ENCODE data around the gene BRINP1. TPM values are rescaled to one million over a fixed set of nuclear protein-coding genes. Genes with fewer than 3 reads are reported as not detected.

BRINP1 gene
- total RNA-seq, 5 donors from 2014 or later (not counting 1 experiment from before 2014, with no cell fraction given): not detected

- Mint-ChIP-seq H3K9me3 (peaks cover 0 to 11% (median 0%) of the 10 kb centered on the region in 3 donors), H3K36me3 (no peaks in the 10 kb centered on the region), H3K4me1 (no peaks in the 10 kb centered on the region), H3K27ac (no peak overlapping the region), H3K27me3 (no peaks in the 10 kb centered on the region), H3K4me3 (no peak overlapping the region)
- H3K27ac ChIP-seq (ENCODE audit: low read length): no peak overlapping the region
- no peak overlapping the region for H3K4me3 ChIP-seq (ENCODE audit: control insufficient read depth in 1 of 2, extremely low read depth in 1 of 2, low read length in 1 of 2)
- CTCF ChIA-PET: no interaction called here
- WGBS (ENCODE audit: insufficient coverage): no CpG with 5 or more reads among the region's 2 CpGs
- no peaks in the 10 kb centered on the region for H3K4me1 ChIP-seq (ENCODE audit: control insufficient read depth in 1 of 2, extremely low read depth in 1 of 2, insufficient read depth in 2 of 2, low read length in 2 of 2)
- H3K27me3 ChIP-seq (replicated peaks in 1 of 2; ENCODE audit: control insufficient read depth in 2 of 2, extremely low read depth in 1 of 2, insufficient read depth in 2 of 2, low read length in 1 of 2): no peaks in the 10 kb centered on the region
- POLR2A ChIA-PET: no interaction called here
- no peaks in the 10 kb centered on the region for H3K9me3 ChIP-seq
- no peaks in the 10 kb centered on the region for H3K36me3 ChIP-seq (ENCODE audit: control insufficient read depth in 2 of 2, extremely low read depth in 1 of 2, insufficient read depth in 1 of 2, low read length in 1 of 2)
- no peak for ATAC-seq (replicated peaks in 1 of 4)
- no peak for DNase-seq
Observed at GRCh38 chr9:119159386-119159785, 209.8 kb downstream of the BRINP1 start.

- Mint-ChIP-seq H3K27me3 (no peaks in the 10 kb centered on the region), H3K4me3 (no peak overlapping the region), H3K4me1 (no peaks in the 10 kb centered on the region), H3K36me3 (no peaks in the 10 kb centered on the region), H3K9me3 (peaks cover 0 to 14% (median 0%) of the 10 kb centered on the region in 3 donors), H3K27ac (no peak overlapping the region)
- 48% methylated on average over 2 of the region's 2 CpGs for WGBS (ENCODE audit: insufficient coverage)
- no peak for ATAC-seq (replicated peaks in 1 of 4)
- ChIA-PET CTCF (no interaction called here), POLR2A (no interaction called here)
- H3K9me3 ChIP-seq: no peaks in the 10 kb centered on the region
- no peak for DNase-seq
- H3K36me3 ChIP-seq (ENCODE audit: control insufficient read depth in 2 of 2, extremely low read depth in 1 of 2, insufficient read depth in 1 of 2, low read length in 1 of 2): no peaks in the 10 kb centered on the region
- no peak overlapping the region for H3K4me3 ChIP-seq (ENCODE audit: control insufficient read depth in 1 of 2, extremely low read depth in 1 of 2, low read length in 1 of 2)
- no peak overlapping the region for H3K27ac ChIP-seq (ENCODE audit: low read length)
- H3K4me1 ChIP-seq (ENCODE audit: control insufficient read depth in 1 of 2, extremely low read depth in 1 of 2, insufficient read depth in 2 of 2, low read length in 2 of 2): no peaks in the 10 kb centered on the region
- H3K27me3 ChIP-seq (replicated peaks in 1 of 2; ENCODE audit: control insufficient read depth in 2 of 2, extremely low read depth in 1 of 2, insufficient read depth in 2 of 2, low read length in 1 of 2): no peaks in the 10 kb centered on the region
Observed at GRCh38 chr9:119157196-119157595, 212.0 kb downstream of the BRINP1 start.

- Mint-ChIP-seq H3K4me1 (no peaks in the 10 kb centered on the region), H3K36me3 (no peaks in the 10 kb centered on the region), H3K27ac (no peak overlapping the region), H3K27me3 (no peaks in the 10 kb centered on the region), H3K9me3 (peaks cover 0 to 14% (median 0%) of the 10 kb centered on the region in 3 donors), H3K4me3 (no peak overlapping the region)
- Histone ChIP-seq H3K4me1 (ENCODE audit: control insufficient read depth in 1 of 2, extremely low read depth in 1 of 2, insufficient read depth in 2 of 2, low read length in 2 of 2) (no peaks in the 10 kb centered on the region), H3K9me3 (no peaks in the 10 kb centered on the region), H3K36me3 (ENCODE audit: control insufficient read depth in 2 of 2, extremely low read depth in 1 of 2, insufficient read depth in 1 of 2, low read length in 1 of 2) (no peaks in the 10 kb centered on the region), H3K27ac (ENCODE audit: low read length) (no peak overlapping the region), H3K4me3 (ENCODE audit: control insufficient read depth in 1 of 2, extremely low read depth in 1 of 2, low read length in 1 of 2) (no peak overlapping the region), H3K27me3 (replicated peaks in 1 of 2; ENCODE audit: control insufficient read depth in 2 of 2, extremely low read depth in 1 of 2, insufficient read depth in 2 of 2, low read length in 1 of 2) (no peaks in the 10 kb centered on the region)
- DNase-seq (no peak), ATAC-seq (replicated peaks in 1 of 4) (no peak)
- ChIA-PET POLR2A (no interaction called here), CTCF (no interaction called here)
- WGBS (ENCODE audit: insufficient coverage): 68% methylated on average over 2 of the region's 3 CpGs
Observed at GRCh38 chr9:119156354-119156753, 212.9 kb downstream of the BRINP1 start.

- no peak overlapping the region for H3K4me3 ChIP-seq (ENCODE audit: control insufficient read depth in 1 of 2, extremely low read depth in 1 of 2, low read length in 1 of 2)
- H3K9me3 ChIP-seq: no peaks in the 10 kb centered on the region
- Mint-ChIP-seq H3K27ac (no peak overlapping the region), H3K9me3 (peaks cover 0 to 19% (median 0%) of the 10 kb centered on the region in 3 donors), H3K4me1 (no peaks in the 10 kb centered on the region), H3K36me3 (no peaks in the 10 kb centered on the region), H3K4me3 (no peak overlapping the region), H3K27me3 (no peaks in the 10 kb centered on the region)
- H3K27ac ChIP-seq (ENCODE audit: low read length): no peak overlapping the region
- WGBS (ENCODE audit: insufficient coverage): 17% methylated on average over 1 of the region's 2 CpGs
- no peaks in the 10 kb centered on the region for H3K27me3 ChIP-seq (replicated peaks in 1 of 2; ENCODE audit: control insufficient read depth in 2 of 2, extremely low read depth in 1 of 2, insufficient read depth in 2 of 2, low read length in 1 of 2)
- CTCF ChIA-PET: no interaction called here
- POLR2A ChIA-PET: no interaction called here
- DNase-seq: no peak
- H3K36me3 ChIP-seq (ENCODE audit: control insufficient read depth in 2 of 2, extremely low read depth in 1 of 2, insufficient read depth in 1 of 2, low read length in 1 of 2): no peaks in the 10 kb centered on the region
- no peak for ATAC-seq (replicated peaks in 1 of 4)
- H3K4me1 ChIP-seq (ENCODE audit: control insufficient read depth in 1 of 2, extremely low read depth in 1 of 2, insufficient read depth in 2 of 2, low read length in 2 of 2): no peaks in the 10 kb centered on the region
Observed at GRCh38 chr9:119154527-119154926, 214.7 kb downstream of the BRINP1 start.

- no peak overlapping the region for H3K4me3 Mint-ChIP-seq
- H3K27ac ChIP-seq (ENCODE audit: low read length): no peak overlapping the region
- H3K36me3 Mint-ChIP-seq: no peaks in the 10 kb centered on the region
- no peak for ATAC-seq (replicated peaks in 1 of 4)
- CTCF ChIA-PET: no interaction called here
- H3K4me3 ChIP-seq (ENCODE audit: control insufficient read depth in 1 of 2, extremely low read depth in 1 of 2, low read length in 1 of 2): no peak overlapping the region
- peaks cover 0 to 19% (median 0%) of the 10 kb centered on the region in 3 donors for H3K9me3 Mint-ChIP-seq
- no peaks in the 10 kb centered on the region for H3K9me3 ChIP-seq
- H3K27me3 ChIP-seq (replicated peaks in 1 of 2; ENCODE audit: control insufficient read depth in 2 of 2, extremely low read depth in 1 of 2, insufficient read depth in 2 of 2, low read length in 1 of 2): no peaks in the 10 kb centered on the region
- POLR2A ChIA-PET: no interaction called here
- no peaks in the 10 kb centered on the region for H3K4me1 Mint-ChIP-seq
- no peaks in the 10 kb centered on the region for H3K36me3 ChIP-seq (ENCODE audit: control insufficient read depth in 2 of 2, extremely low read depth in 1 of 2, insufficient read depth in 1 of 2, low read length in 1 of 2)
- no CpG with 5 or more reads among the region's 2 CpGs for WGBS (ENCODE audit: insufficient coverage)
- no peaks in the 10 kb centered on the region for H3K4me1 ChIP-seq (ENCODE audit: control insufficient read depth in 1 of 2, extremely low read depth in 1 of 2, insufficient read depth in 2 of 2, low read length in 2 of 2)
- no peaks in the 10 kb centered on the region for H3K27me3 Mint-ChIP-seq
- no peak for DNase-seq
- H3K27ac Mint-ChIP-seq: no peak overlapping the region
Observed at GRCh38 chr9:119153402-119153801, 215.8 kb downstream of the BRINP1 start.

GRCh38 chr9:119148855-119149254 lies 220.4 kb downstream of the BRINP1 start:
- no peaks in the 10 kb centered on the region for H3K36me3 ChIP-seq (ENCODE audit: control insufficient read depth in 2 of 2, extremely low read depth in 1 of 2, insufficient read depth in 1 of 2, low read length in 1 of 2)
- no CpG with 5 or more reads among the region's 4 CpGs for WGBS (ENCODE audit: insufficient coverage)
- ATAC-seq (replicated peaks in 1 of 4): no peak
- no peaks in the 10 kb centered on the region for H3K4me1 Mint-ChIP-seq
- H3K4me3 Mint-ChIP-seq: no peak overlapping the region
- CTCF ChIA-PET: no interaction called here
- no peak overlapping the region for H3K4me3 ChIP-seq (ENCODE audit: control insufficient read depth in 1 of 2, extremely low read depth in 1 of 2, low read length in 1 of 2)
- no peaks in the 10 kb centered on the region for H3K27me3 ChIP-seq (replicated peaks in 1 of 2; ENCODE audit: control insufficient read depth in 2 of 2, extremely low read depth in 1 of 2, insufficient read depth in 2 of 2, low read length in 1 of 2)
- H3K4me1 ChIP-seq (ENCODE audit: control insufficient read depth in 1 of 2, extremely low read depth in 1 of 2, insufficient read depth in 2 of 2, low read length in 2 of 2): no peaks in the 10 kb centered on the region
- POLR2A ChIA-PET: no interaction called here
- no peak for DNase-seq
- H3K36me3 Mint-ChIP-seq: no peaks in the 10 kb centered on the region
- H3K27ac ChIP-seq (ENCODE audit: low read length): no peak overlapping the region
- H3K27ac Mint-ChIP-seq: no peak overlapping the region
- peaks cover 0 to 8% (median 0%) of the 10 kb centered on the region in 3 donors for H3K9me3 Mint-ChIP-seq
- H3K9me3 ChIP-seq: no peaks in the 10 kb centered on the region
- no peaks in the 10 kb centered on the region for H3K27me3 Mint-ChIP-seq

- 90% methylated on average over 1 of the region's 2 CpGs for WGBS (ENCODE audit: insufficient coverage)
- DNase-seq (no peak), ATAC-seq (replicated peaks in 1 of 4) (no peak)
- H3K9me3 ChIP-seq: no peaks in the 10 kb centered on the region
- H3K36me3 ChIP-seq (ENCODE audit: control insufficient read depth in 2 of 2, extremely low read depth in 1 of 2, insufficient read depth in 1 of 2, low read length in 1 of 2): no peaks in the 10 kb centered on the region
- Mint-ChIP-seq H3K4me1 (no peaks in the 10 kb centered on the region), H3K27me3 (no peaks in the 10 kb centered on the region), H3K9me3 (peaks cover 8 to 14% (median 13%) of the 10 kb centered on the region in 3 donors), H3K27ac (no peak overlapping the region), H3K4me3 (no peak overlapping the region), H3K36me3 (no peaks in the 10 kb centered on the region)
- CTCF ChIA-PET: no interaction called here
- no peak overlapping the region for H3K27ac ChIP-seq (ENCODE audit: low read length)
- H3K4me1 ChIP-seq (ENCODE audit: control insufficient read depth in 1 of 2, extremely low read depth in 1 of 2, insufficient read depth in 2 of 2, low read length in 2 of 2): no peaks in the 10 kb centered on the region
- POLR2A ChIA-PET: no interaction called here
- no peaks in the 10 kb centered on the region for H3K27me3 ChIP-seq (replicated peaks in 1 of 2; ENCODE audit: control insufficient read depth in 2 of 2, extremely low read depth in 1 of 2, insufficient read depth in 2 of 2, low read length in 1 of 2)
- no peak overlapping the region for H3K4me3 ChIP-seq (ENCODE audit: control insufficient read depth in 1 of 2, extremely low read depth in 1 of 2, low read length in 1 of 2)
Observed at GRCh38 chr9:119137479-119137878, 231.8 kb downstream of the BRINP1 start.

Measured in T-cell (primary cell).